Non-pigmented ciliary epithelial cell (primary cell): Measurements from ENCODE around the gene PTPRK.
A peak's percentile ranks its signal among the peaks of the same experiment; 100 is the strongest.

ENCODE experiments used
- DNase-seq: peaks from one replicate; pipeline ENCODE4 v3.0.0-alpha.2; 2010; ENCODE audit warnings: low read depth

The PTPRK gene

GRCh38 chr6:128520436-128521281, at the start of gene PTPRK:
Gene PTPRK (minus strand): TSS chr6:128520599. CDS start chr6:128520358, 241 bp downstream.
- peak; percentile 63 for DNase-seq

DNA sequence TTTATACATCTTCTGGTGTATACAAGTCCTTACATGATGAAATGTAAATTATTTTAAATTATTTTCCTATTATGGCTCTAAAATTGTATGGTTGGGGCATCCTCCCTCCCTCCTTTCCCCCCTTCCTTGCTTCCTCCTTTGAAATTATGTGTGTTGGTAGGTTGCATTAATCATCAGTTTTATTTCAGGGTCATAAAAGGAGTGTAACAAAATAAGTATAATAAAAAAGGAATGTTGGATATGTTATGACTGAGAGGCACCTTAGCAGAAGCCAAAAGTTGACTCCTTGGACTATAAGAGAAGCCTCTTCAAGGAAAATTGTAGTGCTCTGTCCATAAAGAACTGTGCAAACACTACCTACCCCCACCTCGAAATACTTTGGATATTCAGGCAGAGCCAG, 46.6 kb upstream of the PTPRK start:
- no peak for DNase-seq

GRCh38 chr6:128560966-128561365, 40.6 kb upstream of the PTPRK start:
- no peak for DNase-seq

GRCh38 chr6:128558924-128559323, 38.5 kb upstream of the PTPRK start:
- DNase-seq = no peak

GRCh38 chr6:128558021-128558420, 37.6 kb upstream of the PTPRK start:
- no peak for DNase-seq

GRCh38 chr6:128557081-128557480, 36.7 kb upstream of the PTPRK start:
- DNase-seq = no peak

DNA sequence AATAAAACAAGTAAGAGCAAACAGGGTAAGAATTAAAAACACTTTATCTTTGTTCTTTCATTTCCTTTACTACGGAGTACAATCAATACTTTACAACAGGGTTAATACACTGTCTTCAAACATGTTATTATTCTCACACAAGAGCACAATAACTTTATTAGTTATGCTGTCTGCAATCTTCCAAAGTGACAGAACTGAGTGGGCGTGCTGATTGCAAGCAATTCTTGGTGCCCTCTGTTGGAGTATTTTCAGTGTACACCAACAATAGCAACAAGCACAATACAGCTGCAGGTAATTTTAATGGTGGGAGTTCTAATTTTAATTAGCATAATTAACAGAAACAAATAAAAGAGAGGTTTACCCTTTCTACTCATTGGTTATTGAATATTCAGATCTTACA, 33.9 kb upstream of the PTPRK start:
- DNase-seq = no peak

DNA sequence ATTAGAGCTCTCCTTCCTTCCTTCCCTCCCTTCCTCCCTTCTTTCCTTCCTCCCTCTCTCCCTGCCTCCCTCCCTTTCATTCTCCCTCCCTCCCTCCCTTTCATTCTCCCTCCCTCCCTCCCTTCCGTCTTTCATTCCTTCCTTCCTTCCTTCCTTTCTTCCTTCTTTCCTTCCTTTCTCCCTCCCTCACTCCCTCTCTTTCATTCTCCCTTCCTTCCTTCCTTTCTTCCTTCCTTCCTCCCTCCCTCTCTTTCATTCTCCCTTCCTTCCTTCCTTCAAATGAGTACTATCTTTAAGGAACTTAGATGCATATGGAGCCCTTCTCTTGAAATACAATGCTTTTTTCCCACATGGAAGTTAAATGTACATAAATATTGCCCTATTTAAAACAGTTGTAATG, 20.9 kb upstream of the PTPRK start:
- no peak for DNase-seq

GRCh38 chr6:128538763-128539162, 18.4 kb upstream of the PTPRK start:
- no peak for DNase-seq

DNA sequence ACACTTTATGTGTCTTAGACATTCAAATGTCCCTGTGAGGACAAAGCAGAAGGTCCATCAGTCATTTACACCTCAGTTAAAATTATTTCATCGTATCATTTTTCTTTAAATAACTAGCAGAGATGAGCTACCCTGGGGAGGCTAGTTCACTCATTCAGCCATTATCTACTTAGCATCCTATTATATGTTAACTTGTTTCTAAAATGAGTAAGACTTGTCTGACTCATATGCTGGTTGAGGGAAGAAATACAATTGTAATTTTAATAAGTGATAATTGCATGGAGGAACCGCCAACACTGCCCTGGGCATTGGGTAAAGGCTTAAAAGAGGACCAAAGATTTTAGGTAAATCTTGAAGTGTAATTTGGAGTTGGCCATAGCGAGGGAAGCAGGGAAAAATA, 12.4 kb upstream of the PTPRK start:
- no peak for DNase-seq

- DNase-seq = no peak
These were observed 11.7 kb upstream of the PTPRK start for GRCh38 chr6:128532136-128532535.

GRCh38 chr6:128531696-128532095, 11.3 kb upstream of the PTPRK start:
- DNase-seq = no peak

- no peak for DNase-seq
These were observed 7.8 kb upstream of the PTPRK start for GRCh38 chr6:128528241-128528640.

DNA sequence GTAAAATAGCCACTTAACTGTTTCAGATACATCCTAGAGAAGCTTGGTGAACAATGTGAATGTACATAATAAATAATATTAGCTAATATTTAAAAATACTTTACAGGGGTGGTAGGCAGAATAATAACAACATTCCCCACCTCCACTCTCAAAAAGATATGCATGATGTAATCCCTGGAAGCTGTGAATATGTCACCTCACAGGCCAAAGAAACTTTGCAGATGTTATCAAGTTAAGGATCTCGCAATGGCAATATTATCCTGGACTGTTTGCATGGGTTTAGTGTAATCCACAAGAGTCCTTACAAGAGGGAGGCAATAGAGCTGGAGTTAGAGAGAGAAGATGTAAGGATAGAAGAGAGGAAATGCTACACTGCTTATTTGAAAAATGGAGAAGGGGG, 7.0 kb upstream of the PTPRK start:
- no peak for DNase-seq

GRCh38 chr6:128526152-128526914, 5.9 kb upstream of the PTPRK start:
- DNase-seq = no peak

DNA sequence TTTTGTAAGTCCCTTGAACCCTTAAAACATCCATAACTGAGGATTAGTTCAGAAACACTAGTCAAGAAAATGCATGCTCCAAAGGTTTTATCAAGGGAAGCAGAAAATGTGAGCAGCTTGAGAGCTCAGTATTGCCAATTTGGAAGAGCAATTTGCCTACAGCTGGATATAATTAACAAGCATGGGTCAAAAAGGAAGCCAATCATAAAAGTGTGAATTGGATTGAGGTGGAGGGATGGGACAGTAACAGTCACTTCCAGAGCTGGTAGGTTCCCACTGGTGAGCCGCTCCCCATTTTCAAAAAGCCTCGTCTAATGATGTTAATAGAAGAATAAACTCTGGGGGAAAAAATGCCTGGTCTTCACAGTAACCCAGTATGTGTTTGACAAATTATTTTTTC, 5.0 kb upstream of the PTPRK start:
- no peak for DNase-seq

DNA sequence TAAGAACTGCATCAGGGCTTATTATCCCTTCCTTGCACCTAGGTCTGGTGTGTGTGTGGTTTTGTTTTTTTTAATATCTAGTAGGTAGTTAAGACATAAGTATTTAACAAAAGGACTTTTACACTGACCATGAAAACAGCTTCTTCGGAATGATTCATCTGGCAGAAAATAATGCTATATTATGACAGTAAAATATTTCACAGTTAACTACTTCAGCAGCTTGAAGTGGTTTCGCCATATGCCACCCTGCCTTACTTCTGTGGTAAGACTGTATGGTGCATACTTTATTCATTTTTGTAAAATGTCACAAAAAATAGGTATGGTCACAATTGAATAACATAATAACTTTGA, 858 bp upstream of the PTPRK start:
- DNase-seq = no peak

- no peak for DNase-seq
These were observed 416 bp downstream of the PTPRK start for GRCh38 chr6:128519931-128520435.

GRCh38 chr6:128519132-128519930, 1.1 kb downstream of the PTPRK start:
- DNase-seq = no peak

DNA sequence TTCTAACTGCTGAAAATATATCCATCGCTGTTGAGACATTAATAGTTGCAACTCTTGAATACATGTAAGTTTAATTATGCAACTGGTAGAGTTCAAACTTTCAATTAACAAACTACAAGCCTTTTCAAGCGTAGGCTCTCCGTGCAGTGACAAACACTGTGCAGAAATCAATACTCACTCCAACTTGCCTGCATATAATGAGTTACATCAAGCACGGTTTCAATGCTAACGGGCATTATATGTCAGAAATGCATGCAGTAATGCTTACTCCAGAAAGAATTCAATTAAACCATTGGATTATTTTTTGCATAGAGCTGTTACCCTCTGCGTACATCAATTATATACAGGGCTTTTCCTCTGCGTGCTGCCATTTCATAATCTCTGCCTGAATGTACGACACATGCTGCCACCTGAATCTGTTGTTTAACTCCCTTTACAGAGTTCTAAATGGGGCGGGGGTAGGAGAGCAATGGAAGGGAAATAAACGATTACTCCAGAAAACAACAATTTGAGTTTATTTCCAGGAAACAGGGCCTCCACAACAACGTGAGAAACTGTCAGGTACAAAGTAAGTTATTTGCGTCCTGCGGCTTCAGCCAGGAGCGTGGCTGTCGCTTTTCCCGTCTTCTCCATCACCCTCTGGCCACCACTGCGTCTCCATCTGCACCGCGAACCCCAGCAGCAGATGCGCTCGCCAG, 1.8 kb downstream of the PTPRK start:
- no peak for DNase-seq

DNA sequence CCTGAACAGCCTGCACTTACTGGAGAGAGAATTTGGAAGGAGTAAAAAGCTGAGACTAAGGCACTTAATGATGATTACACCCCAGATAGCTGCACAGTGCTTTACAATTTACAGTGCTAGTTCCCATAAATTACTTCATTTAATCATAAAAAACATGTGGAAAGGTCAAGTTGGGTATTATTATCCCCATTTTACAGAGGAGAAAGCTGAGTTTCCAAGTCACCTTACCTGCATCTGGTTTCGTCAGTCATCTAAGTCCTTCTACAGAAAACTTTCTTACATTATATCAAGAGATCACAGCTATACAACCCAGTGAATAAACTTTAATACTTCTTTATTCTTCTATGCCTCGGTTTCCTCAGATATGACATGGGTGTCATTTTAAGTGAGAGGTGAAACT, 3.3 kb downstream of the PTPRK start:
- no peak for DNase-seq

- DNase-seq = no peak
These were observed 3.9 kb downstream of the PTPRK start for GRCh38 chr6:128516514-128516898.
